ENCODE data around the gene GDPD3. TPM values are rescaled to one million over a fixed set of nuclear protein-coding genes. Genes with fewer than 3 reads are reported as not detected.

GDPD3 gene
- total and polyA plus RNA-seq, 2 of the 13 experiments (the other 11 are each of a cell fraction or from before 2014, with no cell fraction given) = 18.7 to 20.6 TPM

- CTCF ChIA-PET (ENCODE audit: low intra/inter-chr PET ratio, low total read pairs) = no interaction called here
- Histone ChIP-seq H3K4me3 (replicated peaks in 1 of 3; ENCODE audit: insufficient read depth in 1 of 3, low read depth in 2 of 3, low read length in 3 of 3) (no peak overlapping the region), H3K9me3 (ENCODE audit: low read length) (no peaks in the 10 kb centered on the region), H3K27ac (ENCODE audit: extremely low read length, insufficient read depth, low read length) (no peak overlapping the region), H3K4me1 (ENCODE audit: insufficient read depth, low read length) (peaks cover 85% of the 10 kb centered on the region), H4K20me1 (ENCODE audit: insufficient read depth, low read length) (no peaks in the 10 kb centered on the region), H2AFZ (ENCODE audit: low read length) (no peak overlapping the region), H3K79me2 (ENCODE audit: insufficient read depth, low read length) (no peaks in the 10 kb centered on the region), H3K4me2 (ENCODE audit: low read depth, low read length) (no peak overlapping the region), H3K27me3 (ENCODE audit: control insufficient read depth in 1 of 2, insufficient read depth in 2 of 2, low read length in 2 of 2) (no peaks in the 10 kb centered on the region), H3K9ac (ENCODE audit: insufficient read depth, low read depth, low read length) (no peak overlapping the region), H3K36me3 (replicated peaks in 1 of 2; ENCODE audit: control insufficient read depth in 1 of 2, insufficient read depth in 2 of 2, low read length in 2 of 2) (no peaks in the 10 kb centered on the region)
- TF ChIP-seq, protein P1, sequence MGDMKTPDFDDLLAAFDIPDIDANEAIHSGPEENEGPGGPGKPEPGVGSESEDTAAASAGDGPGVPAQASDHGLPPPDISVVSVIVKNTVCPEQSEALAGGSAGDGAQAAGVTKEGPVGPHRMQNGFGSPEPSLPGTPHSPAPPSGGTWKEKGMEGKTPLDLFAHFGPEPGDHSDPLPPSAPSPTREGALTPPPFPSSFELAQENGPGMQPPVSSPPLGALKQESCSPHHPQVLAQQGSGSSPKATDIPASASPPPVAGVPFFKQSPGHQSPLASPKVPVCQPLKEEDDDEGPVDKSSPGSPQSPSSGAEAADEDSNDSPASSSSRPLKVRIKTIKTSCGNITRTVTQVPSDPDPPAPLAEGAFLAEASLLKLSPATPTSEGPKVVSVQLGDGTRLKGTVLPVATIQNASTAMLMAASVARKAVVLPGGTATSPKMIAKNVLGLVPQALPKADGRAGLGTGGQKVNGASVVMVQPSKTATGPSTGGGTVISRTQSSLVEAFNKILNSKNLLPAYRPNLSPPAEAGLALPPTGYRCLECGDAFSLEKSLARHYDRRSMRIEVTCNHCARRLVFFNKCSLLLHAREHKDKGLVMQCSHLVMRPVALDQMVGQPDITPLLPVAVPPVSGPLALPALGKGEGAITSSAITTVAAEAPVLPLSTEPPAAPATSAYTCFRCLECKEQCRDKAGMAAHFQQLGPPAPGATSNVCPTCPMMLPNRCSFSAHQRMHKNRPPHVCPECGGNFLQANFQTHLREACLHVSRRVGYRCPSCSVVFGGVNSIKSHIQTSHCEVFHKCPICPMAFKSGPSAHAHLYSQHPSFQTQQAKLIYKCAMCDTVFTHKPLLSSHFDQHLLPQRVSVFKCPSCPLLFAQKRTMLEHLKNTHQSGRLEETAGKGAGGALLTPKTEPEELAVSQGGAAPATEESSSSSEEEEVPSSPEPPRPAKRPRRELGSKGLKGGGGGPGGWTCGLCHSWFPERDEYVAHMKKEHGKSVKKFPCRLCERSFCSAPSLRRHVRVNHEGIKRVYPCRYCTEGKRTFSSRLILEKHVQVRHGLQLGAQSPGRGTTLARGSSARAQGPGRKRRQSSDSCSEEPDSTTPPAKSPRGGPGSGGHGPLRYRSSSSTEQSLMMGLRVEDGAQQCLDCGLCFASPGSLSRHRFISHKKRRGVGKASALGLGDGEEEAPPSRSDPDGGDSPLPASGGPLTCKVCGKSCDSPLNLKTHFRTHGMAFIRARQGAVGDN (CRISPR knock-in tag; IDR thresholded peaks at IDR 0.05) = peak; percentile 35; the same call in 1 of the 2 replicates
- TF ChIP-seq ZNF33B (CRISPR knock-in tag; IDR thresholded peaks at IDR 0.05) = 0 out of 2 replicates have a peak, but pooled peaks have one; percentile 33
- TF ChIP-seq, protein P2, sequence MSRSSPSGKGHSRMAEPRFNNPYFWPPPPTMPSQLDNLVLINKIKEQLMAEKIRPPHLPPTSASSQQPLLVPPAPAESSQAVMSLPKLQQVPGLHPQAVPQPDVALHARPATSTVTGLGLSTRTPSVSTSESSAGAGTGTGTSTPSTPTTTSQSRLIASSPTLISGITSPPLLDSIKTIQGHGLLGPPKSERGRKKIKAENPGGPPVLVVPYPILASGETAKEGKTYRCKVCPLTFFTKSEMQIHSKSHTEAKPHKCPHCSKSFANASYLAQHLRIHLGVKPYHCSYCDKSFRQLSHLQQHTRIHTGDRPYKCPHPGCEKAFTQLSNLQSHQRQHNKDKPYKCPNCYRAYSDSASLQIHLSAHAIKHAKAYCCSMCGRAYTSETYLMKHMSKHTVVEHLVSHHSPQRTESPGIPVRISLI (CRISPR knock-in tag; IDR thresholded peaks at IDR 0.05; ENCODE audit: borderline replicate concordance) = 0 out of 2 replicates have a peak, but pooled peaks have one; percentile 26
- TF ChIP-seq NCOA2 (CRISPR knock-in tag; IDR thresholded peaks at IDR 0.05) = no peak
- no peak for TF ChIP-seq ZBTB4 (CRISPR knock-in tag; IDR thresholded peaks at IDR 0.05; ENCODE audit: borderline replicate concordance)
- no peak for TF ChIP-seq BCLAF1 (IDR thresholded peaks at IDR 0.05)
- ATAC-seq (no peak), DNase-seq (ENCODE audit: low spot score) (no peak), FAIRE-seq (no peak)
- in situ Hi-C loops (cut with HindIII; ENCODE audit: extremely low pct_ligation_motif_present, low pct_unique_long_range_greater_than_20kb) = no loop called here
- BruUV-seq (replicated peaks) = no TSS peak
- 93% methylated on average over 8 of the region's 8 CpGs for WGBS (ENCODE audit: low lambda C conversion rate)
- intact Hi-C loops (cut with micrococcal nuclease; ENCODE audit: unreplicated experiment) = no loop called here
- POLR2A ChIA-PET = no interaction called here
These were observed 24.6 kb upstream of the GDPD3 start for GRCh38 chr16:30137897-30138296.

All from HepG2 (cell line).